ENCODE measurements around the gene RRP15.

The RRP15 gene

GRCh38 chr1:218254296-218254946, 30.7 kb upstream of the RRP15 start:
- DNase-seq (ENCODE audit: low read depth) = peak; percentile 77
- no peak overlapping the region for H3K4me3 ChIP-seq (ENCODE audit: low read depth, low read length)
- TF ChIP-seq MYC (IDR thresholded peaks at IDR 0.05; ENCODE audit: low read depth, low read length) (no peak), POLR2A (IDR thresholded peaks at IDR 0.05; ENCODE audit: extremely low read depth, insufficient read length) (no peak), MAX (IDR thresholded peaks at IDR 0.05; ENCODE audit: low read depth, low read length) (no peak), CTCF (IDR thresholded peaks at IDR 0.05; ENCODE audit: low read depth, low read length) (no peak)

- H3K4me3 ChIP-seq (ENCODE audit: low read depth, low read length) = no peak overlapping the region
- DNase-seq (ENCODE audit: low read depth) = no peak
- TF ChIP-seq POLR2A (IDR thresholded peaks at IDR 0.05; ENCODE audit: extremely low read depth, insufficient read length) (no peak), MAX (IDR thresholded peaks at IDR 0.05; ENCODE audit: low read depth, low read length) (no peak), CTCF (IDR thresholded peaks at IDR 0.05; ENCODE audit: low read depth, low read length) (no peak), MYC (IDR thresholded peaks at IDR 0.05; ENCODE audit: low read depth, low read length) (no peak)
Measured at GRCh38 chr1:218255090-218255489, 30.0 kb upstream of the RRP15 start.

GRCh38 chr1:218257371-218257770, 27.7 kb upstream of the RRP15 start:
- DNase-seq (ENCODE audit: low read depth) = no peak
- no peak for TF ChIP-seq MYC (IDR thresholded peaks at IDR 0.05; ENCODE audit: low read depth, low read length)
- no peak for TF ChIP-seq MAX (IDR thresholded peaks at IDR 0.05; ENCODE audit: low read depth, low read length)
- TF ChIP-seq CTCF (IDR thresholded peaks at IDR 0.05; ENCODE audit: low read depth, low read length) = no peak
- no peak for TF ChIP-seq POLR2A (IDR thresholded peaks at IDR 0.05; ENCODE audit: extremely low read depth, insufficient read length)
- no peak overlapping the region for H3K4me3 ChIP-seq (ENCODE audit: low read depth, low read length)

GRCh38 chr1:218257971-218258370, 27.1 kb upstream of the RRP15 start:
- DNase-seq (ENCODE audit: low read depth) = no peak
- TF ChIP-seq CTCF (IDR thresholded peaks at IDR 0.05; ENCODE audit: low read depth, low read length) (no peak), MYC (IDR thresholded peaks at IDR 0.05; ENCODE audit: low read depth, low read length) (no peak), MAX (IDR thresholded peaks at IDR 0.05; ENCODE audit: low read depth, low read length) (no peak), POLR2A (IDR thresholded peaks at IDR 0.05; ENCODE audit: extremely low read depth, insufficient read length) (no peak)
- no peak overlapping the region for H3K4me3 ChIP-seq (ENCODE audit: low read depth, low read length)

GRCh38 chr1:218259339-218259738, 25.8 kb upstream of the RRP15 start:
- TF ChIP-seq CTCF (IDR thresholded peaks at IDR 0.05; ENCODE audit: low read depth, low read length) (no peak), MYC (IDR thresholded peaks at IDR 0.05; ENCODE audit: low read depth, low read length) (no peak), MAX (IDR thresholded peaks at IDR 0.05; ENCODE audit: low read depth, low read length) (no peak), POLR2A (IDR thresholded peaks at IDR 0.05; ENCODE audit: extremely low read depth, insufficient read length) (no peak)
- no peak overlapping the region for H3K4me3 ChIP-seq (ENCODE audit: low read depth, low read length)
- DNase-seq (ENCODE audit: low read depth) = no peak

All from NB4 (cell line).